ENCODE data around the gene TSPAN16.
A peak's percentile ranks its signal among the peaks of the same experiment; 100 is the strongest.

The TSPAN16 gene

GRCh38 chr19:11295665-11296245 lies at the start of gene TSPAN16:
Gene TSPAN16 (plus strand): TSS chr19:11296160. CDS start chr19:11296298, 138 bp downstream.
- no peak for DNase-seq (ENCODE audit: low read depth, low spot score)

GRCh38 chr19:11246941-11247340 lies 49.0 kb upstream of the TSPAN16 start:
- no peak for DNase-seq (ENCODE audit: low read depth, low spot score)

- DNase-seq (ENCODE audit: low read depth, low spot score) = no peak
These were observed 48.6 kb upstream of the TSPAN16 start for GRCh38 chr19:11247391-11247790.

GRCh38 chr19:11247934-11248333 lies 48.0 kb upstream of the TSPAN16 start:
- DNase-seq (ENCODE audit: low read depth, low spot score) = no peak

- DNase-seq (ENCODE audit: low read depth, low spot score) = no peak
These were observed 47.1 kb upstream of the TSPAN16 start for GRCh38 chr19:11248852-11249251.

GRCh38 chr19:11251217-11251616 lies 44.7 kb upstream of the TSPAN16 start:
- DNase-seq (ENCODE audit: low read depth, low spot score) = no peak

- DNase-seq (ENCODE audit: low read depth, low spot score) = no peak
These were observed 44.2 kb upstream of the TSPAN16 start for GRCh38 chr19:11251650-11252314.

GRCh38 chr19:11252665-11253355 lies 43.1 kb upstream of the TSPAN16 start:
- no peak for DNase-seq (ENCODE audit: low read depth, low spot score)

- no peak for DNase-seq (ENCODE audit: low read depth, low spot score)
These were observed 41.3 kb upstream of the TSPAN16 start for GRCh38 chr19:11254666-11255065.

- no peak for DNase-seq (ENCODE audit: low read depth, low spot score)
These were observed 39.8 kb upstream of the TSPAN16 start for GRCh38 chr19:11256189-11256588.

GRCh38 chr19:11257846-11258380 lies 38.0 kb upstream of the TSPAN16 start:
- no peak for DNase-seq (ENCODE audit: low read depth, low spot score)

GRCh38 chr19:11260996-11261395 lies 35.0 kb upstream of the TSPAN16 start:
- DNase-seq (ENCODE audit: low read depth, low spot score) = no peak

- DNase-seq (ENCODE audit: low read depth, low spot score) = no peak
These were observed 34.5 kb upstream of the TSPAN16 start for GRCh38 chr19:11261431-11261970.

GRCh38 chr19:11261971-11262839 lies 33.8 kb upstream of the TSPAN16 start, which contains the start of gene DOCK6:
Gene DOCK6 (minus strand): TSS chr19:11262524. CDS start chr19:11262440, 84 bp downstream.
- DNase-seq (ENCODE audit: low read depth, low spot score) = peak; percentile 42

GRCh38 chr19:11263726-11264125 lies 32.2 kb upstream of the TSPAN16 start:
- DNase-seq (ENCODE audit: low read depth, low spot score) = no peak

GRCh38 chr19:11264452-11265176 lies 31.3 kb upstream of the TSPAN16 start:
- DNase-seq (ENCODE audit: low read depth, low spot score) = no peak

GRCh38 chr19:11265177-11265784 lies 30.7 kb upstream of the TSPAN16 start:
- no peak for DNase-seq (ENCODE audit: low read depth, low spot score)

- no peak for DNase-seq (ENCODE audit: low read depth, low spot score)
These were observed 30.1 kb upstream of the TSPAN16 start for GRCh38 chr19:11265785-11266236.

- DNase-seq (ENCODE audit: low read depth, low spot score) = no peak
These were observed 28.5 kb upstream of the TSPAN16 start for GRCh38 chr19:11267316-11268085.
